Kidney (tissue), 14 donors: ENCODE measurements around the gene PEX12. TPM values are rescaled to one million over a fixed set of nuclear protein-coding genes. Genes with fewer than 3 reads are reported as not detected.
A peak's percentile ranks its signal among the peaks of the same experiment; 100 is the strongest.

Source experiments
- DNase-seq, 5 donors: peaks; one replicate each; pipeline ENCODE4 v3.0.0-alpha.2; 2013 to 2020
- FAIRE-seq: peaks from 2 replicates; lab custom pipeline; 2012; peaks lifted over from hg19 to GRCh38; lab: Jason Lieb, UNC
- H3K27ac ChIP-seq, 2 donors: one replicate each; pipeline ENCODE4 v1.7.0; 2013; ENCODE audit warnings: low read depth in 2 of 2, low read length in 2 of 2, inconsistent platforms in 1 of 2
- H3K27me3 ChIP-seq: one replicate; pipeline ENCODE4 v1.7.1; 2013; ENCODE audit warnings: low read length, inconsistent platforms; ENCODE audit not compliant: control insufficient read depth, insufficient read depth
- H3K36me3 ChIP-seq, 3 donors: one replicate each; pipeline versions ENCODE4 v1.7.0 to v1.7.1; 2013; ENCODE audit warnings: low read length in 3 of 3, control low read depth in 1 of 3, inconsistent platforms in 1 of 3; ENCODE audit not compliant: insufficient read depth in 3 of 3, control insufficient read depth in 2 of 3
- H3K4me1 ChIP-seq, 3 donors: one replicate each; pipeline versions ENCODE4 v1.7.0 to v1.7.1; 2013; ENCODE audit warnings: low read length in 3 of 3, inconsistent platforms in 1 of 3, low read depth in 1 of 3; ENCODE audit not compliant: control insufficient read depth in 2 of 3, insufficient read depth in 2 of 3
- H3K4me3 ChIP-seq, 3 donors: one replicate each; pipeline versions ENCODE4 v1.7.0 to v1.8.1; 2013; ENCODE audit warnings: low read length in 3 of 3, control low read depth in 1 of 3, inconsistent platforms in 1 of 3
- H3K9ac ChIP-seq, 3 donors: one replicate each; pipeline versions ENCODE4 v1.7.0 to v1.7.1; 2013; ENCODE audit warnings: low read length in 3 of 3, control low read depth in 1 of 3, inconsistent platforms in 1 of 3
- H3K9me3 ChIP-seq, 3 donors: one replicate each; pipeline versions ENCODE4 v1.7.0 to v1.7.1; 2013; ENCODE audit warnings: low read length in 3 of 3, control low read depth in 1 of 3, inconsistent platforms in 1 of 3; ENCODE audit not compliant: control insufficient read depth in 2 of 3, insufficient read depth in 1 of 3
- CTCF ChIP-seq: IDR thresholded peaks from 3 replicates; pipeline ENCODE4 v1.5.1; 2012; ENCODE audit warnings: mild to moderate bottlenecking, moderate library complexity, borderline replicate concordance; ENCODE audit not compliant: insufficient read depth; ENCODE audit errors: extremely low read depth
- intact Hi-C: fragments of 100-400 bp; cut with DNase I; formaldehyde crosslinking; loops from one replicate; pipeline ENCODE4 v1.11.1; 2022
- polyA plus RNA-seq: library from polyadenylated mRNA; stranded (reverse); fragments of 350-450 nt; fragmentation: Illumina TruSeq; extraction: RNeasy Lipid Tissue Mini Kit (QIAGEN cat#74804); gene quantifications from one replicate; pipeline ENCODE4 v1.2.3, GENCODE V29; 2014; ENCODE audit warnings: low read depth, low replicate concordance; ENCODE audit not compliant: insufficient read depth
- total RNA-seq: library from RNA; stranded (reverse); fragmentation: NEBNext Ultra II Directional; extraction: Animal tissue kit (Norgen Biotek cat#: 25700); gene quantifications from one replicate; pipeline ENCODE4 v1.2.1, GENCODE V29; 2021
- donor health status: control.
- donor health status: control.
- donor health status: control.
- donor health status: control.
- donor health status: control.
- donor health status: DM: yes; HTN: yes; CAD: no.
- donor health status: Normal renal cell carcinoma (clear cell type).

PEX12 gene
- total and polyA plus RNA-seq, 2 donors from 2014 or later, result 6.5 to 6.6 TPM

- no peaks in the 10 kb centered on the region for H3K27me3 ChIP-seq
- no peaks in the 10 kb centered on the region for H3K4me1 ChIP-seq
- H3K9ac ChIP-seq, result no peak overlapping the region
- intact Hi-C loops, result no loop called here
- FAIRE-seq, result no peak
- DNase-seq, result no peak
- no peak overlapping the region for H3K4me3 ChIP-seq
- no peaks in the 10 kb centered on the region for H3K9me3 ChIP-seq
- H3K36me3 ChIP-seq, result peaks cover 5 to 29% (median 9%) of the 10 kb centered on the region in 3 donors
- TF ChIP-seq CTCF, result no peak
- no peak overlapping the region for H3K27ac ChIP-seq
Observed at GRCh38 chr17:35596530-35597233, 18.3 kb upstream of the PEX12 start.

- FAIRE-seq (no peak), DNase-seq (no peak)
- peaks cover 5 to 29% (median 9%) of the 10 kb centered on the region in 3 donors for H3K36me3 ChIP-seq
- H3K9me3 ChIP-seq, result no peaks in the 10 kb centered on the region
- no peak overlapping the region for H3K9ac ChIP-seq
- intact Hi-C loops, result no loop called here
- no peak overlapping the region for H3K27ac ChIP-seq
- no peak overlapping the region for H3K4me3 ChIP-seq
- TF ChIP-seq CTCF, result no peak
- H3K4me1 ChIP-seq, result no peaks in the 10 kb centered on the region
- no peaks in the 10 kb centered on the region for H3K27me3 ChIP-seq
Observed at GRCh38 chr17:35596072-35596471, 17.7 kb upstream of the PEX12 start.

- H3K4me3 ChIP-seq, result peak overlapping the region; percentile 98 to 99 (median 98)
- no peak overlapping the region for H3K9ac ChIP-seq
- peaks cover 5 to 7% (median 7%) of the 10 kb centered on the region in 3 donors for H3K4me1 ChIP-seq
- H3K27ac ChIP-seq, result peak overlapping the region in 1 of 2 donors; percentile 32
- H3K9me3 ChIP-seq, result no peaks in the 10 kb centered on the region
- DNase-seq, result peak in 2 of 5 donors; percentile 19 to 27
- intact Hi-C loops, result no loop called here
- H3K27me3 ChIP-seq, result no peaks in the 10 kb centered on the region
- H3K36me3 ChIP-seq, result no peaks in the 10 kb centered on the region
- TF ChIP-seq CTCF, result no peak
- no peak for FAIRE-seq
Observed at GRCh38 chr17:35588196-35588920, 10.0 kb upstream of the PEX12 start.
